Peyer's patch (tissue), 4 donors: Measurements from ENCODE around the gene IL31RA. TPM values are rescaled to one million over a fixed set of nuclear protein-coding genes. Genes with fewer than 3 reads are reported as not detected.
"Not testable (repeated sequence)": the region's sequence is repeated elsewhere in the genome, so short reads cannot be mapped to it uniquely, and the experiment has no call there.

Source experiments
- DNase-seq, 3 donors: peaks; one replicate each; pipeline ENCODE4 v3.0.0-alpha.2; 2017 to 2019
- H3K27ac ChIP-seq, 4 donors: fragments of 200-600 bp; sonication (generic); one replicate each; pipeline ENCODE4 v1.5.1; 2016 to 2019
- H3K27me3 ChIP-seq, 2 donors: fragments of 200-600 bp; sonication (generic); one replicate each; pipeline ENCODE4 v1.5.1; 2019
- H3K36me3 ChIP-seq, 3 donors: fragments of 200-600 bp; sonication (generic); one replicate each; pipeline ENCODE4 v1.5.1; 2016 to 2019
- H3K4me1 ChIP-seq, 4 donors: fragments of 200-600 bp; sonication (generic); one replicate each; pipeline ENCODE4 v1.5.1; 2016 to 2019
- H3K4me3 ChIP-seq, 4 donors: fragments of 200-600 bp; sonication (generic); 1 replicate in 3 of 4; 2 replicates in 1 of 4; pipeline ENCODE4 v1.5.1; 2016 to 2019; ENCODE audit warnings: mild to moderate bottlenecking in 1 of 4
- H3K9me3 ChIP-seq, 4 donors: fragments of 200-600 bp; sonication (generic); one replicate each; pipeline ENCODE4 v1.5.1; 2016 to 2019; ENCODE audit warnings: mild to moderate bottlenecking in 1 of 4
- CTCF ChIP-seq, 6 experiments: fragments of 450-650 bp in 4 of 6; fragments of 200-600 bp in 2 of 6; sonication (generic) in 1 of 6; IDR thresholded peaks; one replicate each; pipeline ENCODE4 v1.5.1; 2017 to 2019; ENCODE audit warnings: antibody characterized with exemption in 6 of 6, mild to moderate bottlenecking in 3 of 6, moderate library complexity in 1 of 6
- POLR2A ChIP-seq, 2 donors: fragments of 450-650 bp; IDR thresholded peaks; one replicate each; pipeline ENCODE4 v1.5.1; 2017; ENCODE audit warnings: antibody characterized with exemption in 2 of 2, mild to moderate bottlenecking in 2 of 2, moderate library complexity in 2 of 2
- total RNA-seq, 4 donors: library from RNA; depleted of rRNA; stranded (reverse); fragments of >200 nt; gene quantifications; one replicate each; pipeline ENCODE4 v1.1.0, GENCODE V29; 2016

IL31RA gene
- not detected for total RNA-seq

- Histone ChIP-seq H3K9me3 (no peaks in the 10 kb centered on the region), H3K4me1 (no peaks in the 10 kb centered on the region), H3K4me3 (no peak within 1 kb of the TSS), H3K27ac (no peak within 1 kb of the TSS), H3K27me3 (no peaks in the 10 kb centered on the region), H3K36me3 (no peaks in the 10 kb centered on the region)
- TF ChIP-seq POLR2A (IDR thresholded peaks at IDR 0.05) (no peak), CTCF (IDR thresholded peaks at IDR 0.05) (no peak)
- DNase-seq: no peak
Measured at GRCh38 chr5:55850839-55851674, at the start of gene IL31RA. Gene IL31RA (plus strand): TSS chr5:55851357. CDS start chr5:55851571, 214 bp downstream.

- H3K27me3 ChIP-seq, H3K4me1 ChIP-seq, H3K27ac ChIP-seq, H3K4me3 ChIP-seq, H3K9me3 ChIP-seq, H3K36me3 ChIP-seq, DNase-seq: not testable (repeated sequence)
Measured at GRCh38 chr5:55808814-55809213, 42.3 kb upstream of the IL31RA start.

- not testable (repeated sequence) for H3K9me3 ChIP-seq, H3K27me3 ChIP-seq, H3K36me3 ChIP-seq, H3K4me3 ChIP-seq, DNase-seq, H3K27ac ChIP-seq, H3K4me1 ChIP-seq
Measured at GRCh38 chr5:55815939-55816338, 35.2 kb upstream of the IL31RA start.

- Histone ChIP-seq H3K4me1 (no peaks in the 10 kb centered on the region), H3K4me3 (no peak overlapping the region), H3K27ac (no peak overlapping the region), H3K9me3 (no peaks in the 10 kb centered on the region), H3K27me3 (no peaks in the 10 kb centered on the region), H3K36me3 (no peaks in the 10 kb centered on the region)
- DNase-seq: no peak
- no peak for TF ChIP-seq POLR2A (IDR thresholded peaks at IDR 0.05)
- TF ChIP-seq CTCF (IDR thresholded peaks at IDR 0.05): no peak
Measured at GRCh38 chr5:55816342-55816741, 34.8 kb upstream of the IL31RA start.

- Histone ChIP-seq H3K27me3 (peaks cover 0 to 4% of the 10 kb centered on the region in 2 donors), H3K27ac (no peak overlapping the region), H3K9me3 (no peaks in the 10 kb centered on the region), H3K4me3 (no peak overlapping the region), H3K36me3 (no peaks in the 10 kb centered on the region), H3K4me1 (peaks cover 0 to 5% (median 0%) of the 10 kb centered on the region in 4 donors)
- DNase-seq: no peak
- TF ChIP-seq CTCF (IDR thresholded peaks at IDR 0.05) (no peak), POLR2A (IDR thresholded peaks at IDR 0.05) (no peak)
Measured at GRCh38 chr5:55817030-55817429, 34.1 kb upstream of the IL31RA start.

GRCh38 chr5:55820488-55820887, 30.7 kb upstream of the IL31RA start:
- Histone ChIP-seq H3K27me3 (peaks cover 0 to 4% of the 10 kb centered on the region in 2 donors), H3K4me1 (peaks cover 0 to 6% (median 0%) of the 10 kb centered on the region in 4 donors), H3K9me3 (no peaks in the 10 kb centered on the region), H3K36me3 (no peaks in the 10 kb centered on the region), H3K4me3 (no peak overlapping the region), H3K27ac (no peak overlapping the region)
- DNase-seq: no peak
- TF ChIP-seq CTCF (IDR thresholded peaks at IDR 0.05) (no peak), POLR2A (IDR thresholded peaks at IDR 0.05) (no peak)
